HTERT RPE-1 (cell line): ENCODE results near the gene RTP1.
"Not testable (repeated sequence)": the region's sequence is repeated elsewhere in the genome, so short reads cannot be mapped to it uniquely, and the experiment has no call there.

Experiments
- in situ Hi-C: fragments of 300-500 bp; cut with MboI; formaldehyde crosslinking; loops from 4 replicates; pipeline ENCODE4 v1.14.3; 2020; ENCODE audit warnings: low sequenced_read_pairs

The RTP1 gene, protein sequence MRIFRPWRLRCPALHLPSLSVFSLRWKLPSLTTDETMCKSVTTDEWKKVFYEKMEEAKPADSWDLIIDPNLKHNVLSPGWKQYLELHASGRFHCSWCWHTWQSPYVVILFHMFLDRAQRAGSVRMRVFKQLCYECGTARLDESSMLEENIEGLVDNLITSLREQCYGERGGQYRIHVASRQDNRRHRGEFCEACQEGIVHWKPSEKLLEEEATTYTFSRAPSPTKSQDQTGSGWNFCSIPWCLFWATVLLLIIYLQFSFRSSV

DNA sequence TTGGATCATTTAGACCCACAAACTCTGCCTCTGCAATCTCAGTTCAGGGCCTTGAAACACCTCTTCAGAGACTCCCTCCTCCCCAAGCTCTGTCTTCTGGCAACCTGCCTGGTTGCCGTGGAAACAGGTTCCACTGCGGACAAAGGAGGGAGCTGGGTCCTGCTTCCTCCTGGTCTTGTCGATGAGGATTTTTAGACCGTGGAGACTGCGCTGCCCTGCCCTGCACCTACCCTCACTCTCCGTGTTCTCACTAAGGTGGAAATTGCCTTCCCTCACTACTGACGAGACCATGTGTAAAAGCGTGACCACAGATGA lies at the start of gene RTP1:
RTP1 (plus strand) TSS at position 152 of the 315 bp plus-strand sequence; CDS start at position 182, 30 bp downstream.
- in situ Hi-C loops: no loop called here

DNA sequence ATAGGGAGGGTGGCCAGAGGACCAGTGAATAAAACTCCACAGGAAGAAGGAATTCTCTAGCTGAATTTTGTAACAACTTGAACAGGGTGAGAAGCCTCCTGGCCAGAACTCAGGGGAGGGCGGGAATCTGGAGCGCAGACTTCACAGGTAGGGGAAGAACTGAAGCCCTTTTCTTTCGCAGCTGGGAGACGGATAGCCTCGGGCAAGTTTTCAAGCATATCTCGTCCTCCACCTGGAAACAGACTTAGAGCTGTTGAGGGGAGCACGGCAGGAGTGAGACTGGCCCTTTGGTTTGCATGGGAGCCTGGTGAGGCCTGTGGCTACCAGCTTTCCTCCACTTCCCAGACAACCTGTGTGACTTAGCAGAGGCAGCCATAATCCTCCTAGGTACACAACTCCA lies 47.1 kb upstream of the RTP1 start:
- in situ Hi-C loops: no loop called here

DNA sequence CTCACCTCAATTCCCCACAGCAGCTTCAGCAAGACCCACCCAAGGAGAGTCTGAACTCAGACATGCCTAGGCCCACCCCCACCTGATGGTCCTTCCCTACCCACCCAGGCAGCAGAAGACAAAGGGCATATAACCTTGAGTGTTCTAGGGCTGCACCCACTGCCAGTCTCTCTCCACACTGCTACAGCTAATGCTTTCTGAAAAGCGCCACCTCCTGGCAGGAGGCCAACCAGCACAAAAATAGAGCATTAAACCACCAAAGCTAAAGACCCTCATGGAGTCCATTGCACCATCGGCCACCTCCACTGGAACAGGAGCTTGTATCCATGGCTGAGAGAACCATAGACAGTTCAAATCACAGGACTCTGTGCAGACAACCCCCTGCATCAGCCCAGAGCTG lies 46.7 kb upstream of the RTP1 start:
- in situ Hi-C loops: no loop called here

DNA sequence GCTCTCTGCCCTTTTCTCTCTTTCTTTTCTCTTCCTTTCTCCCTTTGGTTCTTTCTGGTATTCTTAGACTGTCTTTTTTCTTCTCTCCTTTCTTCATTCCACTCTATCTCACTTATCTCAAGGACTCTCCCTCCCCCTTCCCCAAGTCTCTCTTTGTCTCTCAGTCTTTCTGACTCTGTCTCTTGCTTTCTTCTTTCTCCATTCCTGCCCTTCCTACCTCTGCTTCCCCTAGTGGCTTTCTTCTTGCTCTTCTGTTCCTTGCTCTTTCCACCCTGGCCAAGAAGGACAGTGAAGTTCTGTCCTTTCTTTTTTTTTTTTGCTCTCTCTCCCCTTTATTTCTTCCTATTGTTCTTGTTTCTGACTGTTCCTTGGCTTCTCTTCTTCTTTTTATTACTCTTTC lies 35.7 kb upstream of the RTP1 start:
- in situ Hi-C loops: no loop called here

DNA sequence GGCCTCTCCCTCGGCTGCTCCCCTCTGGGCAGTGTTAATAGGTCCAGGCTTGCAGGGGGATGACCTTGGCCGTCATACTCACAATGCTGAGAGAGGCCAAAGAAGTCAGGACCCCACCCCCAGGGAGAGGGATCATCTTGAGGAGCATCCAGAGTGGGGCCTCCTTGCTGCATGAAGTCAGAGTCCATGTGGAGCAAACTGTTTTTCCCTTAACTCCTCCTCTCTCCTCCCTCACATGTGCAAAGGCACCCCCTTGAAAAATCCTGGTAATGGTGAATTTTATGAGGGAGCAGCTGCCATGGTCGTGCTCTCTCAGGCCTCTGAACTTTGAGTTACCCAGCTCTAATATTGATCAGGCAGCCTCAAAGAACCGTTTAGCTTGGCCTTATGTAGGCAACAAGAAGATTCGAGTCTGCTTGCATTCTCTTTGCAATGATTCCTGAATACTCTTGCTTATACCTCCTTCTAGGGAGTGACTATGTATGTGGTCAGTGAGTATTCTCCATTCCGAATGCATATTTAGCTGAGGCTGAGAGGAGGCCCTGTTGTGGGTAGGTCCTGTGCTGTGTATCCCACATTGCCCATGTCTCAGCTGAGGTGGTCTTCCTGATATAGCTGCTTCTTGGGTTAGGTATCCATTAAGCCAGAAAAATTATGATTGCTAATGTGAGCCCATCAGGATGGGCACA lies 34.9 kb upstream of the RTP1 start:
- in situ Hi-C loops: no loop called here

DNA sequence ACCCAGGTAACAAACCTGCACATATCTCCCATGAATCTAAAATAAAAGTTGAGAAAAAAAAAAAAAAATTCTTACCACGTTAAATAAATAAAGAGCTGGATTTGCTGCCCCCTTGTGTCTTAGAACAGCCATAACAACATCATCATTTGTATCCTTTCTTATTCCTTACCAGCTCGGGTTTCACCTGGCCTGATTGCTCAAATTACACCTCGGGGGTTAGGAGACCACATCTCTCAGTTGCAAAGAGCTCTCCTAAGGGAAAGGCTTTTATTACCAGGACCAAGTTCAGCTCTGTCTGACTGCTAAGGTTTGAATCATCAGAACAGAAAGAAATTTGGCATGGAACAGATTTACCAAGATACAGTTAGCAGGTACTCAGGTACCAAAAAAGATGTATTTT lies 32.1 kb upstream of the RTP1 start:
- in situ Hi-C loops: no loop called here

DNA sequence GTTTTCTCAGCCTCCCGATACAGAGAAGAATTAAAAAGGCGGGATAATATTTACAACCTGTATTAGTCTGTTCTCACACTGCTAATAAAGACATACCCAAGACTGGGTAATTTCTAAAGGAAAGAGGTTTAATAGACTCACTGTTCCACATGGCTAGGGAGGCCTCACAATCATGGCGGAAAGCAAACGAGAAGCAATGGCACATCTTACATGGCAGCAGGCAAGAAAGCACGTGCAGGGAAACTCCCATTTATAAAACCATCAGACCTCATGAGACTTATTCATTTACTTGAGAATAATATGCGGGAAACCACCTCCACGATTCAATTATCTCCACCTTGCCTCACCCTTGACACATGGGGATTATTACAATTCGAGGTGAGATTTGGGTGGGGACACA lies 30.5 kb upstream of the RTP1 start:
- in situ Hi-C loops: no loop called here

DNA sequence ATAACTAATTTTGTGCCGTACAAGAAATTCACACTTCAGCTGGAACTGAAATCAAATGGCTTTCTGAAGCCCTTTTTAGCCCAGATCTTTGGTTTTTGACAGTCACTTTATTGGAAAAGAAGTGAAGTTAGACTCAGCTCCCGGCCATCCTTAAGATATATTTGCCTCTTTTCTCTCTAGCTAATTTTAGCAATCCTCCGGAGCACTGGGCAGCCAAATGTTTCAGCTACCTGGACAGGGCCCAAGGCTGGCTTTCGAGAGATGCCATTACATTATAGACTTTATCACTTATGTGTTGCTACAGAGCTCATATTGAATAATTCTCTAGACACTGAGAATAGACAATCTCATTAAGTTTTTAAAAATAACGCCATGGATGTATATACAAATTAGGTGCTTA lies 29.5 kb upstream of the RTP1 start:
- in situ Hi-C loops: no loop called here

DNA sequence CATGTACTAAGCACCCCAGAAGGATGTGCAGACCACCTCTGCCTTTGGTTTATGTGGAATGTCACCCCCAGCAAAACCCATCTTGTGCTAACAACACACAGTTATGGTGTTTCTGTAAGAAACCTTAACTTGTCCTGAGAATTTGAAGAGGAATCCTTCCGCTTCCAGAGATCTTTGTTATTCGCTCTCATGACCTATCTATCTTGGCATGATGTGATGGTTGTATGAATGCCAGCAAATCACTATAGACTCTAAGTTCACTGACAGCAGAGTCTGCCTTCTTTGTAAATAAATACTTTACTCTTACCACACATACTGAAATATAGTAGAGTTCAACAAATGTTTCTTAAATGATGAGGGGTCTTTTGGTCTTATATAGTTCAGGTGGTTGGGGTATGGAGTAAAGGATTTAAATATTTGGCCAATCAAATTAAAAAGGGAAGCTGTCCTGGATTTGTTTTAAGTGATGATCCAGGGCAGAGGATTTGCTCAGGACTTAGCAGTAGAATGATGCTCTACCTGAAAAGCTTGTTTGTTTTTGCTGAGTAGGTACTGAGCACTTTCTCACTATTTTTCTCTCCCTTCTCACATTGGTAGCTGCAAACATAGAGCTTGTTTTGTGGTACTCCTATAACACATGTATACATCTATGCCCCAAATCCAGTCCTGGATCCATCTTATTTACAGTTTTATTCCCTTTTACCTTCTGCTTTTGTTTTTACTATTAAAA lies 27.9 kb upstream of the RTP1 start:
- in situ Hi-C loops: no loop called here

DNA sequence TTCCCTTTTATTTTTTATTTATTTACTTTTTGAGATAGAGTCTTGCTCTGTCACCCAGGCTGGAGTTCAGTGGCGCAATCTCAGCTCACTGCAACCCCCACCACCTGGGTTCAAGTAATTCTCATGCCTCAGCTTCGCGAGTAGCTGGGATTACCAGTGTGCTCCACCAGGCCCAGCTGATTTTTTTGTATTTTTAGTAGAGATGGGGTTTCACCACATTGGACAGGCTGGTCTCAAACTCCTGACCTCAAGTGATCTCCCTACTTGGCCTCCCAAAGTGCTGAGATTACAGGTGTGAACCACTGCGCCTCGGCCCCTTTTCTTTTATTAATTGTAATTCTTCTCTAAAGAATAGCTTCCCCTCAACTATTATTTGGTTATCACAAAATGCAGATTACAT lies 26.4 kb upstream of the RTP1 start:
- in situ Hi-C loops: not testable (repeated sequence)

DNA sequence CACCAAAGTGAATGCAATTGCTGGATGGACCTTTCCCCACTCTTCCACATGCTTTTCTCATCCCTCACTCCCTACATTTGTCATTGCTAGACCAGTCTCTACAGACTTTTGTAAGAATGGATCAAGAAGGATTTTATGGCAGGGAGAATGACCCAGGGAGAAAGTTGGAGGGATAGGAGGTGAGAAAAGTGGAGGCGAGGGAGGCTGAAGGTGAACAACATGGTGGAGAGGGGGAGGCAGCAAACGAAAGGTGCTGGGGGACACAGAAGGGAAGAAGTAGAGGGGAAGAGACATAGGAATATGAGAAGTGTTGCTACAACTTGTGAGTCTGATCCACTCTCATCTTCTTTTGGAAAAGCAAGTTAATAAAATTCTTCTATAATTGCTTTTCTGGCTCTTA lies 24.4 kb upstream of the RTP1 start:
- in situ Hi-C loops: no loop called here

DNA sequence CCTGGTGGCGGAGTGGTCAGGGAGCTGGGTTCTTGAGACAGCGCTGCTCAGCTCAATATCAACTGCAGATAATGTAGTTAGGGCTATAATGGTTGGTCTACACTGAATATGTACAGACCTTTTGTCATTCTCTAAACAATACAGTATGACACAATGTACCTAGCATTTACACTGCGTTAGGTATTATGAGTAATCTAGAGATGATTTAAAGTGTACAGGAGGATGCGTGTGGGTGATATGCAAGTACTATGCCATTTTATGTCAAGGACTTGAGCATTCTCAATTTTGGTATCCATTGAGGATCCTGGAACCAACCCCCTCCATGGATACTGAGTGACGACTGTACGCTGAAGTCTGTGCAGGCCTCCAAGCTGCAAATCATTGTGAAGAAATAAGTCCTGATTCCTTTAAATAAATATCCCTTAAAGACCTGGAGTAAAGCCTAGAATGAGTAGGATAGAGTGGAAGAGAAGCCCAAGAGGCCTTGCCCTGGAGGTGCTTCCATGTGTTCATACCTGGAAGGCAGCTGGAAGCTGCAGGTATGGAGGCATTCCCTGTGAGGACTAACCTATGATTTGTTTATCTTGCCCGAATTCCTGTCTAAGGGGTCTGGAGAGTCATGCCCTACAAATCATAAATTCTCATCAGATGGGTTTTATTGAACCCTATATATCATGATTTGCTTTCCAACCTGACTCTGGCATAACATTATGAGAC lies 15.7 kb upstream of the RTP1 start:
- in situ Hi-C loops: no loop called here

DNA sequence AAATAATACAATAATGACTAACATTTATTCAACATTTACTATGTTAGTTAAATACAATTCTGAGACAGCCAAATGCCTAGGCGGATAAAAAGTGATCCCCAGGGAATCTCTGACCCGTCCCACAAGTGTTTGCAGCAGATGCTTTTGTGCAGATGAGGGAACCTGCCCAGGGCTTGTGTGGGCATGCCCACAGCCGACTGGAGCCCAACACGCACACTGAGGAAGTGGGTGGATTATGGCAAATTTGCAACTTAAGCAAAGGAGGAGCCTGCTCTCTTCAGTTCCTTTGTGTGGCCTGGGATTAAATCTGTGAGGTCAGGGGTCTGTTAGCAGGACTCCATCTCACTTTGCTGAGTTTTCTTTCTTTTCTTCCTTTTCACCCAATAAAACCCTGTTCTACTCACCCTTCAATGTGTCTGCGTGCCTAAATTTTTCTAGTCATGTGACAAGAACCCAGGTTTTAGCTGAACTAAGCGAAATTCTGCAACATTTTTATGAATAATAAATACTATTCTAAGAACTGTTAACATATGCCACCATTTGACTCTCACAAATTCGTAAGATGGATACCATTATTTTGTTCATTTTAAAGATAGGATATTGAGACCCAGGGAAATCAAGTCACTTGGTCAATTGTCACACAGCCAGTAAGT lies 13.9 kb upstream of the RTP1 start:
- in situ Hi-C loops: no loop called here

DNA sequence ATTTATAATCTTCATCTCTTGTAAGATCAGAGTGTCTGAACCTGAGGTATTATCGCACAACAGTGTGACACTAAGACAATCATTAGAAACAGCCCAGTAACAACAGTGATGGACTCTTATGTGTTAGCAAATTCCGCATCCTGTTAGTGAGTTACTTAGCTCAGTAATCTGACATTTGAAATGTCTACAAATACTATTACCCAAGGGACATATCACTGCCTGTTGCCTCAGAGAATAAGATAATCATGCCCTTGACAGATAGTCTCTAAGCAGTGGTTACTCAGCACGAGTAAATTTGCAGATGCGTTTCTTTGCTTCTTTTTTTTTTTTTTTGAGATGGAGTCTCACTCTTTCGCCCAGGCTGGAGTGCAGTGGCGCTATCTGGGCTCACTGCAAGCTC lies 13.4 kb upstream of the RTP1 start:
- in situ Hi-C loops: no loop called here

DNA sequence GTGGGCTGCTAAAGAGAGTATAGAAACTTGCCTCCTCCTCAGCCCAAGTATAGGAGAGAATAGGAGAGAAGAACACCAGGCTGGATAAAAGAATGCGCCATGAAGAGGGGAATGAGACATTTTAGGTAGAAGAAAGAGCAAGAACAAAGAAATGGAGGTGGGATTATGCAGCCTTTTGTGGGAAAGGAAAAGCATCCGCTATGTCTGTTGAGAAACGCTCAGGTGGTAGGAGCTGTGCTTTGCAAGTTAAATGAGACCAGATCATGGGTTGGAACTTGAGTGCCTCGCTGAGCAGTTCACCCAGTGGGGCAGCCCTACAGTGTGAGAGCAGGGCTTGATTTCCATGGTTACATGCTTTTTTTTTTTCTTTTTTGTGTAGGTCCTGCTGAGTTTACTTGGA lies 11.5 kb upstream of the RTP1 start:
- in situ Hi-C loops: no loop called here

DNA sequence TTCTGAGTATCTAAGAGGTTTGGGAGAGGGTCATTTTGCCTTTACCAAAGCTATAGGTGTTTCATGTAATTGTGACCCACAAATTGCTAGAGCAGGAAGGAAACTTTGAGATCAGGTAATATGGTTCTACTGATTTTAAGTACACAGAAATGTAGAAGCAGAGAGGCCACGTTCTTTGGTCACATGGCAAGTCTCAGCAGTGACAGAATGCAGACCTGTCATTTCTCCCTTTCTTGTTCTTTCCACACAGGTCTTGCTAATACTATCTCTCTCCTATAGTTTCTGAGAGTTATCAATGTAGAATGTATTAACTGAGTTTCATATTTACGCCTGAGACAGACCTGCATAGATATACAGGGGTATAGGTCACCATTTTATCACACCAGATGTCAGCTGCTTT lies 10.9 kb upstream of the RTP1 start:
- in situ Hi-C loops: no loop called here

DNA sequence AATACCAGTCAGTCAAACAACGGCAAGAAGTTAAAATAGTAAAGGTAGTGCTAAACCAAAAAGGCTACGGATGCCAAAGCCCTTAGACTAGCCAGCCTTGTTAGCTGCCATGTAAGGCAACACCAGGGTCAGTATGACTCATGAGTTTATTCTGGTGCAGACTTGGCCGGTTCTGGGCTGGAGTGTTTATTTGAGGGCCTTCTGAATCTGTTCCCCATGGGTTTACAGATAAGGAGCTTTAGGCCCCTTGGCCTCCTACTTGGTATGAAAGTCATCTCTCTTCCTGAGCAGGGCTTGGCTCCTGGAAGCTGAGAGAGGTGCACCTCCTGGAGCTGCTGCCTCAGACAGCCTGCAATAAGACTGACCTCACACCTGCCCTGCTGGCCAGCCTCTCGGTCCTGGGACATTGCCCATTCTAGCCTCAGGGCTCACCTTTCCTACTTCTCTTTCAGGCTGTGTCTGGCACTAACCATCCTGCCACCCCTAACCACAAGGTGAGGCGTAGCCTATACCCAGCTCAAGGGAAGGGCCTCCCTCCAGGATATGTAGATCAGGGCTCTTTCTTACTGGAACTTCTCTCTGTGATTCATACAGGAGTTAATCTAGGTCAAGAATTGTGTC lies 10.4 kb upstream of the RTP1 start:
- in situ Hi-C loops: no loop called here

DNA sequence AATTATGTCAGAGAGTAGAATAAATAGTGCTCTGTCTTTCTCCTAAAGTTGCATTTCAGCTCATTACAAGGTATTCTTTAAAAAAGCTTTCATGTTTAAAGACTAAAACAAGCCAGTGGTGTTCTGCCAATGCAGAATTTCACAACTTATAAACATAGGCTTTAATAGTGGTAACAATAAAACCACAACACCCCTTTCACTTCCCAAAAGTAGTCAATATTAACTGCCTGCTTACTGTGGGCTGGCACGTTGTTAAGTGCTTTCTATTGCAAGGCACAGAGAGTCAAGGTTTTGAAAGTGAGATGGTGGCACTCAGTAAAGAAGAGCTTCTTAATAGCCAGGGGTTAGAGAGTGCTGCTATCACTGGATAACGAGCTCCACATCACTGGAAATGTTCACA lies 8.4 kb upstream of the RTP1 start:
- in situ Hi-C loops: no loop called here

DNA sequence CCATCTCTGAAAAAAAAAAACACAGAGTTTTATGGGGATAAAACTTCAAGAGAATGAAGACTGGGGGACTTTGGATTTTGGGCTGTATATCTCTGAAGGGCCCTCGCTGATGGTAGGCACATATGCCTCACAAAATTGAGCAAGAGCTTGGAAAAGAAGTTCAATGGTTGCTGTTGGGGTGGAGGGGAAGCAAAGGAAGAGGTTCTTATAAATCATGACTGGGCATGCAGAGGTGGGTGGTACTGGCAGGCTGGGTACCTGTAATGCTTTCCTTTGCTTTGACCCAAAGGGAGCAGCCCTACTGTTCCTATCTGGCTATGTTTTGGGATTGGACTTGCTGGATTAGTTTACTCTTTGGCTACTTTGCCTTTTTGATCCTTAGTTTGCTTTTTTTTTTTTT lies 6.0 kb upstream of the RTP1 start:
- in situ Hi-C loops: no loop called here

DNA sequence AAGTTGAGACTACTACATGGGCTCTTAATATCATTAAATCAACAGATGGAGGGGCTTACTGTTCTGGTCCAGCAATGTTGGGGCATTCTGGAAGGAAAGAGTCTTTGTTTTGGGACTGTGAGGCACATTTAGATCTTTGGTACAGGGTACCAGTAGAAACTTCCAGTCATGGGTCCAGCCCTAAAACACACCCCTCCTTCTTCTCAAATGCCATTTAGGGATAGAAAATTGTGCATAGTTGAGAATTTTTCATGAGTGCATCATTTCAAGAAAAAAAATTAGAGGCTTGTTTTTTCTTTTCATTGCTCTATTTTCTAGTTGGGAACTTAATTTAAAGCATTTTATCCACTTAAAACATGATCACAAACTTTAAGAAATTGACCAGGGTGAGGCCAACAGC lies 4.1 kb upstream of the RTP1 start:
- in situ Hi-C loops: no loop called here
